C4-2B (cell line): Measurements from ENCODE around the gene VPS16.

Experiments
- CTCF ChIP-seq: fragments of 450-650 bp; conservative IDR thresholded peaks from 2 replicates; pipeline ENCODE4 v1.5.1; 2017; ENCODE audit warnings: mild to moderate bottlenecking
- ZFX ChIP-seq: fragments of 450-650 bp; IDR thresholded peaks from 2 replicates; pipeline ENCODE4 v1.6.1; 2017

DNA sequence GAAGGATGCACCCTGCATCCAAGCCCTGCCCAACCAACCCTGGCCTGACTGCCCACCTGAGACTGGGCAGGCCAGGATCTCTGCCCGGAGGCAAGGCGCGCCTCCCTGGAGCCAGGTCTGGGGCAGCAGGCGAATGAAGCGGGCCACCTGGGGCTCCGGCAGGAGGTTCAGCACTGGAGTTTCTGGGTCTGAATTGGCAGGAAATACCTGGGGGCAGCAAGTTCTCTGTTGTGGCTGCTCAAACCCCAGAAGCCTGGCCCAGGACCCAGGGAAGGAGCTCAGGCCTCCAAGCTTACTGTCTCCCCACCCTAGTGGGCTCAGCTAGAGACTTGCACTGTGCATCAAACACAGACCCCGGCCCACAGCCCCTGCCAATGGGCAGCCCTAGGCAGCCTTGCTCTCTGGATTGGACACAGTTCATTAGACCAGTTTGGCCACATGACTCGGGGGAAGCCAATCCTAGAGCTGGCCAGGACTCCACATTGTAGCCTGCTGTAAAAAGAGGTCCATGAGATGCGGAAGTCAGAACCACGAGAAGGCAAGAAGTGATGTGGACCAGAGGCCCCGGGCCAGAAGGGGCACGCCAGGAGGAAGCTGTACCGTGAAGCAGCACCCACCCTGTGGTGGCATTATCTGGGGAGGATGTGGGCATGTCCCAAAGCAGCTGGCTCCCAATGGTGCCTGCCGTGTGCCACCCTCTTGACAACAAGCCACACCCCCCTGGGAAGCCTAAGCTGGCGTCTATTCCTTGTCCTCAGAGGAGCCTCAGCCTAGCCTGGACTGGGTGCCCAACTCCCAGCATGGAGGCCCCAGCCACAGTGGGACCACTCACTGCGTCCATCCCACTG, 43.2 kb upstream of the VPS16 start:
- TF ChIP-seq CTCF = no peak
- no peak for TF ChIP-seq ZFX
